Hepatocyte (in vitro differentiated cells): ENCODE measurements around the gene ZFC3H1.

ENCODE experiments used
- CTCF ChIP-seq: fragments of 200-600 bp; sonication (generic); IDR thresholded peaks from 2 replicates; pipeline ENCODE4 v1.5.1; 2016; ENCODE audit warnings: antibody characterized with exemption, mild to moderate bottlenecking; ENCODE audit not compliant: poor library complexity
- EZH2 ChIP-seq: fragments of 200-600 bp; sonication (generic); IDR thresholded peaks from 2 replicates; pipeline ENCODE4 v1.6.1; 2016; ENCODE audit warnings: antibody characterized with exemption, mild to moderate bottlenecking, borderline replicate concordance
- EZH2phosphoT487 ChIP-seq: fragments of 200-600 bp; sonication (generic); IDR thresholded peaks from one replicate; pipeline ENCODE4 v1.6.1; 2018; ENCODE audit warnings: antibody characterized with exemption, mild to moderate bottlenecking, low read depth, moderate library complexity; ENCODE audit not compliant: unreplicated experiment, severe bottlenecking

- TF ChIP-seq CTCF, result no peak
- TF ChIP-seq EZH2phosphoT487, result no peak
- no peak for TF ChIP-seq EZH2
Observed at GRCh38 chr12:71662849-71663560, 643 bp downstream of the ZFC3H1 start.
